GM21367 (cell line): ENCODE measurements around the gene FLACC1.
"Not testable (repeated sequence)": the region's sequence is repeated elsewhere in the genome, so short reads cannot be mapped to it uniquely, and the experiment has no call there.

Experiments
- ATAC-seq: cut with Tn5 transposase; IDR thresholded peaks from one replicate; pipeline ENCODE4 v1.9.1; 2021; ENCODE audit not compliant: unreplicated experiment

FLACC1 gene

GRCh38 chr2:201357221-201357620 is at the start of gene FLACC1:
FLACC1 (minus strand) TSS chr2:201357345; CDS start chr2:201351404, 5,941 bp downstream.
- no peak for ATAC-seq

GRCh38 chr2:201406077-201406662 is 49.0 kb upstream of the FLACC1 start:
- ATAC-seq, result no peak

- no peak for ATAC-seq
Observed at GRCh38 chr2:201404699-201405280, 47.6 kb upstream of the FLACC1 start.

- ATAC-seq, result no peak
Observed at GRCh38 chr2:201403880-201404279, 46.7 kb upstream of the FLACC1 start.

GRCh38 chr2:201402651-201403562 is 45.8 kb upstream of the FLACC1 start:
- ATAC-seq, result no peak

- no peak for ATAC-seq
Observed at GRCh38 chr2:201401815-201402214, 44.7 kb upstream of the FLACC1 start.

GRCh38 chr2:201396595-201396994 is 39.5 kb upstream of the FLACC1 start:
- ATAC-seq, result no peak

GRCh38 chr2:201383136-201383535 is 26.0 kb upstream of the FLACC1 start:
- ATAC-seq, result no peak

- ATAC-seq, result no peak
Observed at GRCh38 chr2:201378496-201379397, 21.6 kb upstream of the FLACC1 start.

GRCh38 chr2:201377218-201377617 is 20.1 kb upstream of the FLACC1 start:
- ATAC-seq, result no peak

- ATAC-seq, result no peak
Observed at GRCh38 chr2:201369775-201370174, 12.6 kb upstream of the FLACC1 start.

GRCh38 chr2:201369318-201369717 is 12.2 kb upstream of the FLACC1 start:
- not testable (repeated sequence) for ATAC-seq

- no peak for ATAC-seq
Observed at GRCh38 chr2:201366146-201366545, 9.0 kb upstream of the FLACC1 start.

GRCh38 chr2:201363857-201364560 is 6.9 kb upstream of the FLACC1 start:
- peak; percentile 70 for ATAC-seq

- no peak for ATAC-seq
Observed at GRCh38 chr2:201362396-201362795, 5.3 kb upstream of the FLACC1 start.

GRCh38 chr2:201361078-201361733 is 4.1 kb upstream of the FLACC1 start:
- no peak for ATAC-seq

- no peak for ATAC-seq
Observed at GRCh38 chr2:201360256-201360655, 3.1 kb upstream of the FLACC1 start.

GRCh38 chr2:201358684-201359083 is 1.5 kb upstream of the FLACC1 start:
- no peak for ATAC-seq

GRCh38 chr2:201353116-201353515 is 4.0 kb downstream of the FLACC1 start:
- no peak for ATAC-seq

GRCh38 chr2:201350879-201351278 is 6.3 kb downstream of the FLACC1 start:
- no peak for ATAC-seq
